Measurements from ENCODE around the gene WNT7A. TPM values are rescaled to one million over a fixed set of nuclear protein-coding genes. Genes with fewer than 3 reads are reported as not detected.

WNT7A gene
- total RNA-seq, 2 donors from 2014 or later, result 0.13 TPM; not detected in 1

DNA sequence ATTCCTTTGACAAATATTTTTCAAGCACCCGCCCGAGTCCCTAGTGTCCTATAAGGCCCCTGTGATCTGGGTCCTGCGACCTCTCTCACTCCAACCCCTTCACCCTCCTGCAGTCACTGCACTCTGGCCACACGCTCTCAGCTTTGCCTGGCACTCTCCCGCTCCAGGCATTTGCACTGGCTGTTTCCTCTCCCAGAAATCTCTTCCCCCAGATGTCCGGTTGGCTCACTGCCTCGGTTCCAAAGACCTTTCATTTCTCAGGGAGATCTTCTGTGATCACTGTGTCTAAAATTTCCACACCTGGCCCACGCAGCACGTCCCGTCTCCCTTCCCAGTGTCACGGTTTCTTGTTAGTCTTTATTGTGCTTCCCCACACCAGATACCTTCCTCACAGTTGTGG lies 97.4 kb downstream of the WNT7A start:
- Histone ChIP-seq H3K36me3 (ENCODE audit: control insufficient read depth, insufficient read depth, low read length) (no peaks in the 10 kb centered on the region), H3K27me3 (ENCODE audit: control insufficient read depth, insufficient read depth, low read length, poor library complexity, severe bottlenecking) (no peaks in the 10 kb centered on the region), H3K27ac (ENCODE audit: low read depth, low read length) (peak overlapping the region; percentile 2), H3K4me3 (ENCODE audit: low read length) (no peak overlapping the region), H3K4me1 (ENCODE audit: control insufficient read depth, insufficient read depth, low read length) (peaks cover 11% of the 10 kb centered on the region), H3K9ac (ENCODE audit: extremely low read depth, low read length, poor library complexity, severe bottlenecking) (no peak overlapping the region), H3K9me3 (ENCODE audit: control insufficient read depth, low read length) (no peaks in the 10 kb centered on the region)
- TF ChIP-seq, protein P1, sequence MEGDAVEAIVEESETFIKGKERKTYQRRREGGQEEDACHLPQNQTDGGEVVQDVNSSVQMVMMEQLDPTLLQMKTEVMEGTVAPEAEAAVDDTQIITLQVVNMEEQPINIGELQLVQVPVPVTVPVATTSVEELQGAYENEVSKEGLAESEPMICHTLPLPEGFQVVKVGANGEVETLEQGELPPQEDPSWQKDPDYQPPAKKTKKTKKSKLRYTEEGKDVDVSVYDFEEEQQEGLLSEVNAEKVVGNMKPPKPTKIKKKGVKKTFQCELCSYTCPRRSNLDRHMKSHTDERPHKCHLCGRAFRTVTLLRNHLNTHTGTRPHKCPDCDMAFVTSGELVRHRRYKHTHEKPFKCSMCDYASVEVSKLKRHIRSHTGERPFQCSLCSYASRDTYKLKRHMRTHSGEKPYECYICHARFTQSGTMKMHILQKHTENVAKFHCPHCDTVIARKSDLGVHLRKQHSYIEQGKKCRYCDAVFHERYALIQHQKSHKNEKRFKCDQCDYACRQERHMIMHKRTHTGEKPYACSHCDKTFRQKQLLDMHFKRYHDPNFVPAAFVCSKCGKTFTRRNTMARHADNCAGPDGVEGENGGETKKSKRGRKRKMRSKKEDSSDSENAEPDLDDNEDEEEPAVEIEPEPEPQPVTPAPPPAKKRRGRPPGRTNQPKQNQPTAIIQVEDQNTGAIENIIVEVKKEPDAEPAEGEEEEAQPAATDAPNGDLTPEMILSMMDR (conservative IDR thresholded peaks at IDR 0.05), result no peak
- Mint-ChIP-seq H3K27me3 (ENCODE audit: insufficient read depth) (no peaks in the 10 kb centered on the region), H3K27ac (peak overlapping the region; percentile 3), H3K36me3 (ENCODE audit: low read depth) (no peaks in the 10 kb centered on the region), H3K4me1 (peaks cover 9% of the 10 kb centered on the region), H3K4me3 (no peak overlapping the region), H3K9me3 (no peaks in the 10 kb centered on the region)
- no peak for DNase-seq
- WGBS, 2 experiments (ENCODE audit: insufficient coverage in 1 of 2, insufficient read length in 1 of 2), result 86% methylated on average over 6 to 11 of the region's 11 CpGs

DNA sequence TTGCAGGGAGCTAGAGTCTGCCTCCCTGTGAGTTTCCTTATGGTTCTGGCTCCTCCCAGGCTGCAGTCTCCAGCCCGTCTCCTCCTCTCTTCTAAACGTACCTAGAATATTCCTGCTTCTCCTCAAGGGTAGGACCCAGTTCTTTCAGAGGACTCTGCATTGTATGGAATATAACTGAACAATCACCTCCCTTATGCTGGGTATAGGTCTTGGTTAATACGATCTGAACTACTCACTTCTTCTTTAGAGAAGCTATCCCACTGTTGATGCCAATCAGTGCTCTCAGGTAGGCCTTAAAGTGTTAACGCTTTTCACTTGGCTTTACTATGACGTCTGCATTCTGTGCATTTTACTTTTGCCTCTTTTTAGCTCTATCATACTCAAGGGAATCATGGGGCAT lies 98.5 kb downstream of the WNT7A start:
- Mint-ChIP-seq H3K27me3 (ENCODE audit: insufficient read depth) (no peaks in the 10 kb centered on the region), H3K9me3 (no peaks in the 10 kb centered on the region), H3K4me3 (no peak overlapping the region), H3K4me1 (peaks cover 8% of the 10 kb centered on the region), H3K27ac (no peak overlapping the region), H3K36me3 (ENCODE audit: low read depth) (no peaks in the 10 kb centered on the region)
- TF ChIP-seq, protein P1 (conservative IDR thresholded peaks at IDR 0.05), result no peak
- no peaks in the 10 kb centered on the region for H3K9me3 ChIP-seq (ENCODE audit: control insufficient read depth, low read length)
- 84 to 91% methylated on average over 5 of the region's 5 CpGs for WGBS, 2 experiments (ENCODE audit: insufficient coverage in 1 of 2, insufficient read length in 1 of 2)
- no peak overlapping the region for H3K4me3 ChIP-seq (ENCODE audit: low read length)
- DNase-seq, result no peak
- no peak overlapping the region for H3K27ac ChIP-seq (ENCODE audit: low read depth, low read length)
- H3K27me3 ChIP-seq (ENCODE audit: control insufficient read depth, insufficient read depth, low read length, poor library complexity, severe bottlenecking), result no peaks in the 10 kb centered on the region
- H3K9ac ChIP-seq (ENCODE audit: extremely low read depth, low read length, poor library complexity, severe bottlenecking), result no peak overlapping the region
- peaks cover 11% of the 10 kb centered on the region for H3K4me1 ChIP-seq (ENCODE audit: control insufficient read depth, insufficient read depth, low read length)
- H3K36me3 ChIP-seq (ENCODE audit: control insufficient read depth, insufficient read depth, low read length), result no peaks in the 10 kb centered on the region

DNA sequence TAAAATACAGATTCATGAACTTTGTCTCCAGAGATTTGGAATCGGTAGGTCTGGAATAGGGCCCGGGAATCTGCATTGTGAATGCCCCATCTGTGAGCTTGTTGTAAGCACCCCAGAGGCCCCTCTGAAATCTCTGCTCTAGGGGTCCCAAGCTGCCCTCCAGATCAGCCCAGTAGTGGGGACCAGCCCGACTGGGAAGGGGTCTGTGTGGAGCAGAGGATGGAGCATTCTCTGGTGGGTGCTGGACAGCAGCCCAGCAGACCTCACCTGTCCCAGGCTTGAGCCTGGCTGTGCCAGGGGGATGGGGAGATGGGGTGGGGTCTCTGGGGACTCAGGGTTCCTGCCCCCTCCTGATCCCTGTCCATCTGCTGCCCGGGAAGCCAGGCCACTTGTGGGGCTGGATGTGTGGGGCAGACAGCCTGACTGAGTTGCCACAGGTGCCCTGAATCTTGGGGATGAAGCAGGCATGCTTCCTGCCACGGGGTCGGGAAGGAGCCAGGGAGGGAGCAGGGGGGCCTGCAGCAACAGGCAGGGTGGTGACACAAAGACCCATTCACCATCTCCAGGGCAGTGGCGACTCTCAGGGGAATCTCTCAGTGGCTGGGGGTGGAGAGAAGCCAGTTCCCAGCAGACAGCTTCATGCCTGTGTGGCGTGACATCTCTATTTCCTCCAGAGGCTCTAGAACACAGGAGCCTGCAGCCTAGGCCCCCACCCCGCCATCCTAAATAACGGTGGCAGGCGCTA lies 99.3 kb downstream of the WNT7A start:
- Mint-ChIP-seq H3K4me3 (no peak overlapping the region), H3K27me3 (ENCODE audit: insufficient read depth) (no peaks in the 10 kb centered on the region), H3K9me3 (no peaks in the 10 kb centered on the region), H3K27ac (no peak overlapping the region), H3K36me3 (ENCODE audit: low read depth) (no peaks in the 10 kb centered on the region), H3K4me1 (peaks cover 6% of the 10 kb centered on the region)
- peak; percentile 45 for DNase-seq
- TF ChIP-seq, protein P1 (conservative IDR thresholded peaks at IDR 0.05), result no peak
- WGBS, 2 experiments (ENCODE audit: insufficient coverage in 1 of 2, insufficient read length in 1 of 2), result 80 to 86% methylated on average over 7 to 11 of the region's 11 CpGs
- H3K9me3 ChIP-seq (ENCODE audit: control insufficient read depth, low read length), result no peaks in the 10 kb centered on the region
- no peak overlapping the region for H3K9ac ChIP-seq (ENCODE audit: extremely low read depth, low read length, poor library complexity, severe bottlenecking)
- H3K4me1 ChIP-seq (ENCODE audit: control insufficient read depth, insufficient read depth, low read length), result peaks cover 4% of the 10 kb centered on the region
- no peak overlapping the region for H3K27ac ChIP-seq (ENCODE audit: low read depth, low read length)
- no peaks in the 10 kb centered on the region for H3K36me3 ChIP-seq (ENCODE audit: control insufficient read depth, insufficient read depth, low read length)
- H3K4me3 ChIP-seq (ENCODE audit: low read length), result no peak overlapping the region
- no peaks in the 10 kb centered on the region for H3K27me3 ChIP-seq (ENCODE audit: control insufficient read depth, insufficient read depth, low read length, poor library complexity, severe bottlenecking)
